Bronchus fibroblast of lung (primary cell): ENCODE results near the gene TMEM200C. TPM values are rescaled to one million over a fixed set of nuclear protein-coding genes. Genes with fewer than 3 reads are reported as not detected.

Experiments
- total RNA-seq: library from RNA; depleted of rRNA; stranded (reverse); fragments of >200 nt; gene quantifications from 2 replicates; pipeline ENCODE4 v1.2.3, GENCODE V29; 2015

TMEM200C gene
- total RNA-seq = 1.3 and 1.5 TPM in 2 replicates

DNA sequence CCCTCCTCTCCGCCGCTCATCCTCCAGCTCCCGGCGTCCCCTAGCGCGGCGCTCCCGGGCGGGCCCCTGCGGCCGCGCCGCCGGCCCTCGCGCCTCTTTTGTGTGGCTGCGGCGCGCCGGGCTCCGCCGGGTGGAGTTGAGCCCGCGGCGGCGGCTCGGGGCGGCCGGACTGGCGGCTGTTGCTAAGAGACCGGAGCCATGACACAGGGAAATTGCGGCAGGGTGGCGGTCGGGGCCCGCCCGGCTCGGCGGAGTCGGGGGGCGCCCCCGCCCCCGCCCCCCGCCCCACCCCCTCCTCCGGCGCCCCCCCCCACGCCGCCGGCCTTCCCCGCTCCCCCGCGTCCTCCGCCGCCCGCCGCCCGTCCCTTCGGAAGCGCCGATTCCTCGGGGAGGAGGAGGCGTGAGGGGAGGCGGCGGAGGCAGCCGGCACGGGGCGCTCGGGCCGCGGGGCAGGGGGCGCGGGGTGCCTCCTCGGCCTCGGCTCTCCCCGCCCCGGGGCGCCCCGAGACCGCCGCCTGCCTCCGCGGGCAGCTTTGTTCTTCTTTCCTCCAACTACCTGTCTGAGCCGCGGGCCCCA is at the start of gene TMEM200C:
TSS of gene TMEM200C (minus strand) at position 224 of the 577 bp plus-strand sequence. CDS start 3,459 bp downstream, outside the sequence.

